ENCODE measurements around the gene XPOT. TPM values are rescaled to one million over a fixed set of nuclear protein-coding genes. Genes with fewer than 3 reads are reported as not detected.

XPOT gene
- total RNA-seq, 1 donor from 2014 or later, result 39.8 TPM

DNA sequence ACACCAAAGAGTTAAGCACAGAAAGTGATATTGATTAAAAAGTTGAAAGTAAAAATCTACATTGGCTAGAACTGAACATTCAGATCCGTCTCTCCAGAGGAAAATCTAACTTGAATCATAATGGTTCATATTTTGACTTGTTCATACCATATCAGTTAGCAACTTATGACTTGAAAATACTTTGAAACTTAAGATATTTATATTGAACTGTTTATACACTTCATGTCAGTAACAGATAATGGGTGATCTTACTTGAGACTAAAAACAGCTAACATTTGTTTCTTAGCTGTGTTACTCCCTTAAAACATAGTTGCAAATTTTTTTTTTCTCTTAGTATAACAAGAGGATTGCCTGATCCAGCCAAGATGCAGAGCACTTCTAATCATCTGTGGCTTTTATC is 51.3 kb downstream of the XPOT start:
- TF ChIP-seq CTCF (conservative IDR thresholded peaks at IDR 0.05; ENCODE audit: low read depth, low read length), result no peak
- H3K4me3 ChIP-seq (ENCODE audit: low read depth, low read length), result no peak overlapping the region
- no peak for DNase-seq (ENCODE audit: low read depth)

DNA sequence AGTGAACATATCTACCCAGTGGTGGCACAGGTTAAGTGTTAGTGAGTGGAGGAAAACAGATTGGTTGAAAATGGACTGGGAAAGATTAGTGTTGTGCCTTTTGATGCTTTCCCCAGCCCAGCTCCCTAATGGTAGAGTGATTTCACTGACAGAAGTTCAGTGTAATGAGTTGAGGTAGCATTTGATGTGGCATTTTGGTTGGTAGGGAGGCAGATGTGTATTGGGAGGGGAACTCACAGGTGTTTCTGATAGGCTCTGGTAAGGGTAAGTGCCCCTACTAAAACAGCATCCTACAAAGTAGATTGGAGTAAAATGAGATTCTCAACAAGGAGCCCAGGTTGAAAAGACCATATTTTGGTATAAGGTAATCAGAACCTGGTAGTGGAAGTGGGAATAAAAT is 51.9 kb downstream of the XPOT start:
- no peak overlapping the region for H3K4me3 ChIP-seq (ENCODE audit: low read depth, low read length)
- TF ChIP-seq CTCF (conservative IDR thresholded peaks at IDR 0.05; ENCODE audit: low read depth, low read length), result no peak
- no peak for DNase-seq (ENCODE audit: low read depth)

GRCh38 chr12:64457032-64457431 is 52.8 kb downstream of the XPOT start:
- TF ChIP-seq CTCF (conservative IDR thresholded peaks at IDR 0.05; ENCODE audit: low read depth, low read length), result no peak
- H3K4me3 ChIP-seq (ENCODE audit: low read depth, low read length), result no peak overlapping the region
- DNase-seq (ENCODE audit: low read depth), result no peak

- DNase-seq (ENCODE audit: low read depth), result no peak
- no peak overlapping the region for H3K4me3 ChIP-seq (ENCODE audit: low read depth, low read length)
- TF ChIP-seq CTCF (conservative IDR thresholded peaks at IDR 0.05; ENCODE audit: low read depth, low read length), result no peak
Observed at GRCh38 chr12:64457466-64457865, 53.3 kb downstream of the XPOT start.

DNA sequence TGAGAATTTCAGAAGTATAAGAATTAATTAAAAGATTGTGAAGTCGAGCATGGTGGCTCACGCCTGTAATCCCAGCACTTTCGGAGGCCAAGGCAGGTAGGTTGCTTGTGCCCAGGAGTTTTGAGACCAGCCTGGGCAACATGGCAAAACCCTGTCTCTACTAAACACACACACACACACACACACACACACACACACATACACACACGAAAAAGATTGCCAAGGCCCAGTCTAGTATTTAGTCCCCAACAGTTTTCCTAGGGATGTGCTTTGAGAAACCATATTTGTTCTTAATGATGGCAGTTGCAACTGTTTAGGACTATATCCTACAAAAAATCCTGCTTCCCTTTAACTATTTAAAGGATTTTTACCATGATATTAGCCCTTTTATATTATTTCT is 53.7 kb downstream of the XPOT start:
- TF ChIP-seq CTCF (conservative IDR thresholded peaks at IDR 0.05; ENCODE audit: low read depth, low read length), result no peak
- no peak overlapping the region for H3K4me3 ChIP-seq (ENCODE audit: low read depth, low read length)
- no peak for DNase-seq (ENCODE audit: low read depth)

DNA sequence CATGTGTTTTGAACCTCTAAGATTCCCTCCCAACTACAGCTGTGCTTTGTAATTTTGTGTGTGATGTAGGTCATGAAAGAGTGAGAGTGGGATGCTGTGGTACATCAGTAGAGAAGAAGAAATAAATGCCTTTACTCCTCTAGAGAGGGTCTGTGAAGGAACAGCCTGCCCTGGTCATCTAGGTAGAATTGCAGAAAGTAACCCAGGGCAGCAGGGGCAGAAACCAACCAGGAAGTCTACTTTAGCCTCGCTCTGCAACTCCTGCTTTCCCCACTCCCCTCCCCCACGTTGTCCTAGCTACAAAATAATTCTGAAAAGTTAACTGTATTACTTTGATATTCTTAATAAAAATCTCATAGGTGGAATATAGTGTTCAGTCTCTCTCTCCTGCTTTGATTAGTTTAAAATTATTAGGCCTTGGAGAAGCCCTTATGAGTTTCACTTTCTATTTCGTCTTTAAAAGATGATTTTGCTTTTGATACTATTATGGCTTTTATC is 55.3 kb downstream of the XPOT start:
- no peak for TF ChIP-seq CTCF (conservative IDR thresholded peaks at IDR 0.05; ENCODE audit: low read depth, low read length)
- peak overlapping the region; percentile 27 for H3K4me3 ChIP-seq (ENCODE audit: low read depth, low read length)
- DNase-seq (ENCODE audit: low read depth), result no peak

- TF ChIP-seq CTCF (conservative IDR thresholded peaks at IDR 0.05; ENCODE audit: low read depth, low read length), result no peak
Observed at GRCh38 chr12:64461634-64462414, 57.6 kb downstream of the XPOT start.

More at GRCh38 chr12:64461634-64462414, 57.6 kb downstream of the XPOT start:
- DNase-seq (ENCODE audit: low read depth), result peak; percentile 63
- no peak overlapping the region for H3K4me3 ChIP-seq (ENCODE audit: low read depth, low read length)

Measured in epithelial cell of proximal tubule (primary cell).